HG02943 (cell line): Measurements from ENCODE around the gene ANKS4B.
"Not testable (repeated sequence)": the region's sequence is repeated elsewhere in the genome, so short reads cannot be mapped to it uniquely, and the experiment has no call there.

Experiments used
- ATAC-seq: cut with Tn5 transposase; IDR thresholded peaks from one replicate; pipeline ENCODE4 v1.9.1; 2021; ENCODE audit warnings: mild to moderate bottlenecking, low read depth, moderate library complexity; ENCODE audit not compliant: unreplicated experiment

The ANKS4B gene

GRCh38 chr16:21233521-21234150 is at the start of gene ANKS4B:
TSS of gene ANKS4B (plus strand) at chr16:21233699. CDS start at chr16:21233738, 39 bp downstream.
- no peak for ATAC-seq

- no peak for ATAC-seq
Observed at GRCh38 chr16:21183995-21184394, 49.5 kb upstream of the ANKS4B start.

- no peak for ATAC-seq
Observed at GRCh38 chr16:21184834-21185233, 48.7 kb upstream of the ANKS4B start.

- ATAC-seq, result no peak
Observed at GRCh38 chr16:21185659-21186325, 47.7 kb upstream of the ANKS4B start.

- no peak for ATAC-seq
Observed at GRCh38 chr16:21186326-21186691, 47.2 kb upstream of the ANKS4B start.

- ATAC-seq, result no peak
Observed at GRCh38 chr16:21189311-21189710, 44.2 kb upstream of the ANKS4B start.

- no peak for ATAC-seq
Observed at GRCh38 chr16:21190013-21190412, 43.5 kb upstream of the ANKS4B start.

- ATAC-seq, result no peak
Observed at GRCh38 chr16:21190599-21190998, 42.9 kb upstream of the ANKS4B start.

- ATAC-seq, result no peak
Observed at GRCh38 chr16:21192991-21193390, 40.5 kb upstream of the ANKS4B start.

- no peak for ATAC-seq
Observed at GRCh38 chr16:21194771-21195301, 38.7 kb upstream of the ANKS4B start.

GRCh38 chr16:21195330-21195729 is 38.2 kb upstream of the ANKS4B start:
- ATAC-seq, result not testable (repeated sequence)

GRCh38 chr16:21197112-21197511 is 36.4 kb upstream of the ANKS4B start:
- ATAC-seq, result no peak

GRCh38 chr16:21197621-21198020 is 35.9 kb upstream of the ANKS4B start:
- no peak for ATAC-seq

- ATAC-seq, result no peak
Observed at GRCh38 chr16:21199607-21200218, 33.8 kb upstream of the ANKS4B start.

GRCh38 chr16:21203155-21203797 is 30.2 kb upstream of the ANKS4B start:
- no peak for ATAC-seq

- no peak for ATAC-seq
Observed at GRCh38 chr16:21205303-21205702, 28.2 kb upstream of the ANKS4B start.

- no peak for ATAC-seq
Observed at GRCh38 chr16:21206550-21206949, 26.9 kb upstream of the ANKS4B start.

- ATAC-seq, result no peak
Observed at GRCh38 chr16:21208446-21209230, 24.9 kb upstream of the ANKS4B start.

GRCh38 chr16:21211486-21211885 is 22.0 kb upstream of the ANKS4B start, which contains the start of gene ZP2:
TSS of gene ZP2 (minus strand) at chr16:21211574. CDS start at chr16:21211547, 27 bp downstream.
- no peak for ATAC-seq

- ATAC-seq, result no peak
Observed at GRCh38 chr16:21214086-21214485, 19.4 kb upstream of the ANKS4B start.
